SK-N-SH treated with all-trans-retinoic acid at 6 μM for 48 hours (cell line): ENCODE data around the gene BCAS2.

Source experiments
- ATAC-seq: fragments of 200-7000 bp; cut with Tn5 transposase; 3 replicates; pipeline ENCODE4 v1.9.1; 2020; ENCODE audit warnings: mild to moderate bottlenecking, moderate library complexity
- ARNTL ChIP-seq: fragments of 450-650 bp; formaldehyde crosslinking; IDR thresholded peaks from 2 replicates; pipeline ENCODE4 v1.5.0; 2020; ENCODE audit warnings: low read depth, mild to moderate bottlenecking, moderate library complexity, borderline replicate concordance
- BACH2 ChIP-seq: fragments of 250-450 bp; sonication (Bioruptor Pico); IDR thresholded peaks from 2 replicates; pipeline ENCODE4 v1.9.0; 2021; ENCODE audit warnings: mild to moderate bottlenecking, borderline replicate concordance
- CREB5 ChIP-seq: fragments of 250-450 bp; sonication (Bioruptor Pico); IDR thresholded peaks from 2 replicates; pipeline ENCODE4 v1.5.1; 2020; ENCODE audit warnings: low read depth, mild to moderate bottlenecking, moderate library complexity
- CSDC2 ChIP-seq: fragments of 250-450 bp; sonication (Bioruptor Pico); IDR thresholded peaks from 2 replicates; pipeline ENCODE4 v1.5.0; 2020; ENCODE audit warnings: mild to moderate bottlenecking, moderate library complexity
- ESRRG ChIP-seq: fragments of 250-450 bp; sonication (Bioruptor Pico); IDR thresholded peaks from 2 replicates; pipeline ENCODE4 v1.6.1; 2021; ENCODE audit warnings: mild to moderate bottlenecking
- GLIS3 ChIP-seq: fragments of 250-450 bp; sonication (Bioruptor Pico); IDR thresholded peaks from 2 replicates; pipeline ENCODE4 v1.5.0; 2020; ENCODE audit warnings: mild to moderate bottlenecking, moderate library complexity
- ISL1 ChIP-seq: fragments of 250-450 bp; sonication (Bioruptor Pico); IDR thresholded peaks from 2 replicates; pipeline ENCODE4 v2.1.2; 2022; ENCODE audit warnings: mild to moderate bottlenecking, moderate library complexity
- OSR1 ChIP-seq: fragments of 250-450 bp; sonication (Bioruptor Pico); IDR thresholded peaks from 2 replicates; pipeline ENCODE4 v1.8.0; 2022; ENCODE audit warnings: moderate library complexity, mild to moderate bottlenecking, inconsistent platforms
- PATZ1 ChIP-seq: fragments of 250-450 bp; sonication (Bioruptor Pico); IDR thresholded peaks from 2 replicates; pipeline ENCODE4 v1.8.0; 2020; ENCODE audit warnings: mild to moderate bottlenecking, moderate library complexity, borderline replicate concordance
- POU6F1 ChIP-seq: fragments of 250-450 bp; sonication (Bioruptor Pico); IDR thresholded peaks from 2 replicates; pipeline ENCODE4 v1.8.0; 2021; ENCODE audit warnings: low read depth, mild to moderate bottlenecking, moderate library complexity, borderline replicate concordance
- PPARA ChIP-seq: fragments of 250-450 bp; sonication (Bioruptor Pico); IDR thresholded peaks from 2 replicates; pipeline ENCODE4 v1.5.0; 2020; ENCODE audit warnings: mild to moderate bottlenecking, borderline replicate concordance
- RARB ChIP-seq: fragments of 250-450 bp; sonication (Bioruptor Pico); IDR thresholded peaks from 2 replicates; pipeline ENCODE4 v1.8.0; 2021; ENCODE audit warnings: mild to moderate bottlenecking, moderate library complexity
- SNAI2 ChIP-seq: fragments of 250-450 bp; sonication (Bioruptor Pico); IDR thresholded peaks from 2 replicates; pipeline ENCODE4 v1.5.0; 2020; ENCODE audit warnings: mild to moderate bottlenecking, moderate library complexity
- TCF4 ChIP-seq: fragments of 250-450 bp; sonication (Bioruptor Pico); IDR thresholded peaks from 2 replicates; pipeline ENCODE4 v1.8.0; 2021; ENCODE audit warnings: mild to moderate bottlenecking, moderate library complexity, borderline replicate concordance
- TOX ChIP-seq: fragments of 250-450 bp; sonication (Bioruptor Pico); IDR thresholded peaks from 2 replicates; pipeline ENCODE4 v1.8.0; 2021; ENCODE audit warnings: mild to moderate bottlenecking, moderate library complexity, borderline replicate concordance
- TSHZ2 ChIP-seq: fragments of 250-450 bp; sonication (Bioruptor Pico); IDR thresholded peaks from 2 replicates; pipeline ENCODE4 v1.5.0; 2020; ENCODE audit warnings: mild to moderate bottlenecking, moderate library complexity
- ZC3H10 ChIP-seq: fragments of 250-450 bp; sonication (Bioruptor Pico); IDR thresholded peaks from 2 replicates; pipeline ENCODE4 v1.5.1; 2021; ENCODE audit warnings: mild to moderate bottlenecking, moderate library complexity
- ZFP3 ChIP-seq: fragments of 250-450 bp; sonication (Bioruptor Pico); IDR thresholded peaks from 2 replicates; pipeline ENCODE4 v1.5.0; 2020; ENCODE audit warnings: mild to moderate bottlenecking, moderate library complexity
- ZFP30 ChIP-seq: fragments of 450-650 bp; formaldehyde crosslinking; IDR thresholded peaks from 2 replicates; pipeline ENCODE4 v1.5.0; 2022; ENCODE audit warnings: mild to moderate bottlenecking, moderate library complexity
- ZNF565 ChIP-seq: fragments of 450-650 bp; formaldehyde crosslinking; conservative IDR thresholded peaks from 2 replicates; pipeline ENCODE4 v1.5.0; 2020; ENCODE audit warnings: low read depth, mild to moderate bottlenecking, moderate library complexity
- ZNF70 ChIP-seq: fragments of 450-650 bp; formaldehyde crosslinking; IDR thresholded peaks from 2 replicates; pipeline ENCODE4 v1.5.0; 2020; ENCODE audit warnings: mild to moderate bottlenecking, moderate library complexity
- ZNF8 ChIP-seq: fragments of 450-650 bp; formaldehyde crosslinking; IDR thresholded peaks from 2 replicates; pipeline ENCODE4 v1.5.0; 2020; ENCODE audit warnings: mild to moderate bottlenecking, moderate library complexity

The BCAS2 gene

GRCh38 chr1:114535401-114535800, 46.0 kb downstream of the BCAS2 start:
- TF ChIP-seq CSDC2 (no peak), ARNTL (CRISPR knock-in tag) (no peak), ZFP30 (CRISPR knock-in tag) (no peak), ISL1 (no peak), TSHZ2 (CRISPR knock-in tag) (no peak), PATZ1 (CRISPR knock-in tag) (no peak), ZNF70 (CRISPR knock-in tag) (no peak), PPARA (CRISPR knock-in tag) (no peak), ZFP3 (CRISPR knock-in tag) (no peak)
- no peak for ATAC-seq

GRCh38 chr1:114531094-114531493, 50.3 kb downstream of the BCAS2 start:
- ATAC-seq, result no peak
- TF ChIP-seq POU6F1 (CRISPR knock-in tag) (no peak), ZC3H10 (CRISPR knock-in tag) (no peak), ZNF8 (CRISPR knock-in tag) (no peak), ZFP3 (CRISPR knock-in tag) (no peak), TOX (CRISPR knock-in tag) (no peak)
- TF ChIP-seq, all 23 proteins: peak for 0

GRCh38 chr1:114530224-114530623, 51.2 kb downstream of the BCAS2 start:
- TF ChIP-seq SNAI2 (CRISPR knock-in tag) (no peak), TSHZ2 (CRISPR knock-in tag) (no peak), PPARA (CRISPR knock-in tag) (no peak), BACH2 (CRISPR knock-in tag) (no peak), ISL1 (no peak), ZNF8 (CRISPR knock-in tag) (no peak), ZNF70 (CRISPR knock-in tag) (no peak), CSDC2 (no peak), RARB (CRISPR knock-in tag) (no peak), ESRRG (CRISPR knock-in tag) (no peak), ZFP30 (CRISPR knock-in tag) (no peak), TCF4 (CRISPR knock-in tag) (no peak), ZNF565 (CRISPR knock-in tag) (no peak), ARNTL (CRISPR knock-in tag) (no peak), OSR1 (CRISPR knock-in tag) (no peak), CREB5 (CRISPR knock-in tag) (no peak), TOX (CRISPR knock-in tag) (no peak), GLIS3 (no peak), POU6F1 (CRISPR knock-in tag) (no peak), ZC3H10 (CRISPR knock-in tag) (no peak)
- no peak for ATAC-seq
